ENCODE measurements around the gene TNRC6B. TPM values are rescaled to one million over a fixed set of nuclear protein-coding genes. Genes with fewer than 3 reads are reported as not detected.
A peak's percentile ranks its signal among the peaks of the same experiment; 100 is the strongest.

Gene TNRC6B
- total RNA-seq, 4 donors from 2014 or later: 41.8 to 50.9 (median 47.8) TPM

DNA sequence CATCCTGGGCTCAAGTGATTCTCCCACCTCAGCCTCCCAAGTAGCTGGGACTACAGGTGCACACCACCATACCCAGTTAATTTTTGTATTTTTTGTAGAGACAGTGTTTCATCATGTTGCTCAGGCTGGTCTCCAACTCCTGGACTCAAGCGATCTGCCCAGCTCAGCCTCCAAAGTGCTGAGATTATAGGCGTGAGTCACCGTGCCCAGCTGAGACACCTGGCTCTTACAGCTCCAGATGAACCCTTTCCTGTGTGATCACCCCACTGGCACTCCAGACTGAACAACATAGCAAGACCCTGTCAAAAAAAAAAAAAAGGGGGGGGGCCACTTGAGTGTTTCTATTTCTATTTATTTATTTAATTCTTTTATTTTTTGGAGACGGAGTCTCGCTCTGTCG is 167.5 kb downstream of the TNRC6B start:
- Histone ChIP-seq H3K4me3 (peak overlapping the region in 3 of 4 donors; percentile 78 to 95 (median 79)), H3K36me3 (peaks cover 0 to 11% (median 0%) of the 10 kb centered on the region in 3 donors), H3K9me3 (no peaks in the 10 kb centered on the region), H3K4me1 (peaks cover 0 to 29% (median 17%) of the 10 kb centered on the region in 4 donors), H3K27ac (peak overlapping the region in 3 of 4 donors; percentile 83 to 94 (median 88)), H3K27me3 (no peaks in the 10 kb centered on the region)
- 85 to 86% methylated on average over 6 of the region's 6 CpGs for WGBS, 2 donors
- no peak for DNase-seq (ENCODE audit: low spot score in 2 of 2)
- TF ChIP-seq POLR2A (IDR thresholded peaks at IDR 0.05) (no peak), EP300 (IDR thresholded peaks at IDR 0.05) (no peak)
- TF ChIP-seq, protein P1, sequence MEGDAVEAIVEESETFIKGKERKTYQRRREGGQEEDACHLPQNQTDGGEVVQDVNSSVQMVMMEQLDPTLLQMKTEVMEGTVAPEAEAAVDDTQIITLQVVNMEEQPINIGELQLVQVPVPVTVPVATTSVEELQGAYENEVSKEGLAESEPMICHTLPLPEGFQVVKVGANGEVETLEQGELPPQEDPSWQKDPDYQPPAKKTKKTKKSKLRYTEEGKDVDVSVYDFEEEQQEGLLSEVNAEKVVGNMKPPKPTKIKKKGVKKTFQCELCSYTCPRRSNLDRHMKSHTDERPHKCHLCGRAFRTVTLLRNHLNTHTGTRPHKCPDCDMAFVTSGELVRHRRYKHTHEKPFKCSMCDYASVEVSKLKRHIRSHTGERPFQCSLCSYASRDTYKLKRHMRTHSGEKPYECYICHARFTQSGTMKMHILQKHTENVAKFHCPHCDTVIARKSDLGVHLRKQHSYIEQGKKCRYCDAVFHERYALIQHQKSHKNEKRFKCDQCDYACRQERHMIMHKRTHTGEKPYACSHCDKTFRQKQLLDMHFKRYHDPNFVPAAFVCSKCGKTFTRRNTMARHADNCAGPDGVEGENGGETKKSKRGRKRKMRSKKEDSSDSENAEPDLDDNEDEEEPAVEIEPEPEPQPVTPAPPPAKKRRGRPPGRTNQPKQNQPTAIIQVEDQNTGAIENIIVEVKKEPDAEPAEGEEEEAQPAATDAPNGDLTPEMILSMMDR (IDR thresholded peaks at IDR 0.05): no peak

- TF ChIP-seq, protein P1 (IDR thresholded peaks at IDR 0.05): no peak
- no peak for TF ChIP-seq EP300 (IDR thresholded peaks at IDR 0.05)
- WGBS, 2 donors: 0% methylated on average over 20 of the region's 20 CpGs
- H3K36me3 ChIP-seq: peaks cover 0 to 17% (median 2%) of the 10 kb centered on the region in 3 donors
- H3K4me3 ChIP-seq: peak overlapping the region; percentile 78 to 95 (median 82)
- no peaks in the 10 kb centered on the region for H3K9me3 ChIP-seq
- no peaks in the 10 kb centered on the region for H3K27me3 ChIP-seq
- H3K4me1 ChIP-seq: peaks cover 0 to 29% (median 17%) of the 10 kb centered on the region in 4 donors
- no peak for DNase-seq (ENCODE audit: low spot score in 2 of 2)
- peak overlapping the region; percentile 83 to 94 (median 88) for H3K27ac ChIP-seq
Observed at GRCh38 chr22:40345815-40346184, 168.1 kb downstream of the TNRC6B start.

DNA sequence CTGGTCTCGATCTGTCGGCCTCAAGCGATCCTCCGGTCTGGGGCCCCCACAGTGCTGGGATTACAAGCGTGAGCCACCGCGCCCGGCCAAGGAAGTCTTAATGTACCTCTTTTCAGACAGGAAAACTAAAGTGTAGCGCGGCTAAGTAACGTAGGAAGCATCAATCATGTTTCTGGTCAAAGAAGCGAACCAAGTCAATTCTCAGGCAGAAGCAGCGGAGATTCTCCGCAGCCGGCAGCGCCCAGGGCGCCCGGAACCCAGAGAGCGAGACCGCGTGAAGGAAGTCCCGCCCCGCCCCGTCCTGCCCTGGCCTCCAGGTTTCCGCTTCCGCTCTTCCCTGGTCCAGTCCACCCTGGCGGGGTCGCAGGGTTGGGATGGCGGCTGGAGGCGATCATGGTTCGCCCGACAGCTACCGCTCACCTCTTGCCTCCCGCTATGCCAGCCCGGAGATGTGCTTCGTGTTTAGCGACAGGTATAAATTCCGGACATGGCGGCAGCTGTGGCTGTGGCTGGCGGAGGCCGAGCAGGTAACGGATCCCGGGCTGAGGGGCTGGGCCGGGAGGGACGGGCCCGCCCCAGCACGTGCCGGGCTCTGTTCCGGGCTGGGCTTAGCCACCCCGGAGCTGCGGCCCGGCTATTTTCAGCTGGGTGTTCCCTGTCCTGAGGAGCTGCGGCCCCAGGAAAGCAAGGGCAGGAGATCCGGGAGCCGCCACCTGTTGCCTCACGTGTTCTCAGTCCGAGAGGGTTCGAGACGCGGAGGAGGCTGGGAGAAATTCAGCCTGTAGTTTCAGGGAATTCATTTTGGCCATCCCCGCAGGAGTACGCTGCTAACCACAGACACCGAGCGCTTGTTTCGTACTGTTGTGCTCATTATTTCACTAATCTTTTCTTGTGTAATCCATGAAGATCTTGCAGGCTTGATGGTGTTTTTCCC is 168.7 kb downstream of the TNRC6B start, which contains the start of gene ADSL:
ADSL (plus strand) TSS at position 316 of the 934 bp plus-strand sequence; CDS start at position 375, 59 bp downstream.
- no peaks in the 10 kb centered on the region for H3K9me3 ChIP-seq
- peaks cover 0 to 23% (median 4%) of the 10 kb centered on the region in 3 donors for H3K36me3 ChIP-seq
- TF ChIP-seq EP300 (IDR thresholded peaks at IDR 0.05) (peak; percentile 65 to 97), POLR2A (IDR thresholded peaks at IDR 0.05) (peak; percentile 68 to 80)
- TF ChIP-seq, protein P1 (IDR thresholded peaks at IDR 0.05): peak in 2 of 5 experiments; percentile 11 to 52
- 0 to 1% methylated on average over 50 to 62 of the region's 65 CpGs for WGBS, 2 donors
- H3K4me1 ChIP-seq: peaks cover 0 to 29% (median 17%) of the 10 kb centered on the region in 4 donors
- peak; percentile 77 to 81 for DNase-seq (ENCODE audit: low spot score in 2 of 2)
- peak within 1 kb of the TSS; percentile 83 to 94 (median 88) for H3K27ac ChIP-seq
- H3K4me3 ChIP-seq: peak within 1 kb of the TSS; percentile 78 to 95 (median 82)
- no peaks in the 10 kb centered on the region for H3K27me3 ChIP-seq

GRCh38 chr22:40347300-40347699 is 169.6 kb downstream of the TNRC6B start:
- TF ChIP-seq EP300 (IDR thresholded peaks at IDR 0.05) (no peak), POLR2A (IDR thresholded peaks at IDR 0.05) (no peak)
- TF ChIP-seq, protein P1 (IDR thresholded peaks at IDR 0.05): no peak
- Histone ChIP-seq H3K36me3 (peaks cover 0 to 32% (median 4%) of the 10 kb centered on the region in 3 donors), H3K27ac (peak overlapping the region; percentile 83 to 94 (median 88)), H3K9me3 (no peaks in the 10 kb centered on the region), H3K4me3 (peak overlapping the region; percentile 78 to 95 (median 82)), H3K4me1 (peaks cover 0 to 29% (median 17%) of the 10 kb centered on the region in 4 donors), H3K27me3 (no peaks in the 10 kb centered on the region)
- 17 to 19% methylated on average over 10 of the region's 10 CpGs for WGBS, 2 donors
- no peak for DNase-seq (ENCODE audit: low spot score in 2 of 2)

All from tibial nerve (tissue), 4 donors.